Measurements from ENCODE around the gene LBH.

Gene LBH

GRCh38 chr2:30300456-30301221, 69.3 kb downstream of the LBH start:
- H3K4me3 ChIP-seq (ENCODE audit: low read depth in 1 of 2, low read length in 2 of 2) = no peak overlapping the region
- DNase-seq = no peak
- TF ChIP-seq, protein P1, sequence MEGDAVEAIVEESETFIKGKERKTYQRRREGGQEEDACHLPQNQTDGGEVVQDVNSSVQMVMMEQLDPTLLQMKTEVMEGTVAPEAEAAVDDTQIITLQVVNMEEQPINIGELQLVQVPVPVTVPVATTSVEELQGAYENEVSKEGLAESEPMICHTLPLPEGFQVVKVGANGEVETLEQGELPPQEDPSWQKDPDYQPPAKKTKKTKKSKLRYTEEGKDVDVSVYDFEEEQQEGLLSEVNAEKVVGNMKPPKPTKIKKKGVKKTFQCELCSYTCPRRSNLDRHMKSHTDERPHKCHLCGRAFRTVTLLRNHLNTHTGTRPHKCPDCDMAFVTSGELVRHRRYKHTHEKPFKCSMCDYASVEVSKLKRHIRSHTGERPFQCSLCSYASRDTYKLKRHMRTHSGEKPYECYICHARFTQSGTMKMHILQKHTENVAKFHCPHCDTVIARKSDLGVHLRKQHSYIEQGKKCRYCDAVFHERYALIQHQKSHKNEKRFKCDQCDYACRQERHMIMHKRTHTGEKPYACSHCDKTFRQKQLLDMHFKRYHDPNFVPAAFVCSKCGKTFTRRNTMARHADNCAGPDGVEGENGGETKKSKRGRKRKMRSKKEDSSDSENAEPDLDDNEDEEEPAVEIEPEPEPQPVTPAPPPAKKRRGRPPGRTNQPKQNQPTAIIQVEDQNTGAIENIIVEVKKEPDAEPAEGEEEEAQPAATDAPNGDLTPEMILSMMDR (IDR thresholded peaks at IDR 0.05; ENCODE audit: borderline replicate concordance, extremely low read depth, low read length, poor library complexity, severe bottlenecking) = no peak
- TF ChIP-seq EZH2 (IDR thresholded peaks at IDR 0.05; ENCODE audit: borderline replicate concordance, low read depth, low read length, severe bottlenecking) = no peak
- H3K9me3 ChIP-seq (ENCODE audit: insufficient read depth, low read length, severe bottlenecking) = no peaks in the 10 kb centered on the region
- H2AFZ ChIP-seq (ENCODE audit: low read depth, low read length) = no peak overlapping the region
- ATAC-seq (ENCODE audit: insufficient read depth, low read depth) = no peak
- H3K9ac ChIP-seq (ENCODE audit: low read depth, low read length) = no peak overlapping the region
- no peaks in the 10 kb centered on the region for H4K20me1 ChIP-seq (ENCODE audit: insufficient read depth, low read length)
- H3K27ac ChIP-seq (ENCODE audit: low read length) = no peak overlapping the region
- no peaks in the 10 kb centered on the region for H3K4me1 ChIP-seq (ENCODE audit: insufficient read depth, low read length)
- no peaks in the 10 kb centered on the region for H3K27me3 ChIP-seq (ENCODE audit: insufficient read depth, low read length, poor library complexity)
- H3K79me2 ChIP-seq (ENCODE audit: insufficient read depth, low read length) = no peaks in the 10 kb centered on the region
- H3K36me3 ChIP-seq (ENCODE audit: insufficient read depth, low read length) = no peaks in the 10 kb centered on the region
- H3K4me2 ChIP-seq (ENCODE audit: insufficient read depth, low read length) = no peak overlapping the region

DNA sequence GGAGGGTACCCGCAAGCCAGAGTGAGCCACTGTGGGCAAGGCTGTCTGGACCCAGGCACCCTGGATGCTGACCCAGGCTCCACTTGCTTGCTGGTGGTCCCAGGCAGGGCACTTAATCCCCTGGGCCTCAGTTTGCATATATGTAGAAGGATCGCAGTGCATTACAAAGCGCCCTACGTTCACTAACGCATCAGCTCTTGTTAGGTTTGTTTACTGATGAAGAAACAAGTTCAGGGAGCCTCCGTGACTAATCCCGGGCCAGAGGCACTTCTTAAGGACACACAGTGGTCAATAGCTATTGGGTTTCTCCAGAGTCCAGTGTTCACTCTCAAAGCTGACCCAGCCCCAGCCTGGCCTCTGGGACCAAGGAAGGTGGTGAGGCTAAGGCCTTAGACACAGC, 70.2 kb downstream of the LBH start:
- H4K20me1 ChIP-seq (ENCODE audit: insufficient read depth, low read length) = no peaks in the 10 kb centered on the region
- no peak overlapping the region for H3K27ac ChIP-seq (ENCODE audit: low read length)
- H3K27me3 ChIP-seq (ENCODE audit: insufficient read depth, low read length, poor library complexity) = no peaks in the 10 kb centered on the region
- no peaks in the 10 kb centered on the region for H3K4me1 ChIP-seq (ENCODE audit: insufficient read depth, low read length)
- no peak overlapping the region for H3K4me3 ChIP-seq (ENCODE audit: low read depth in 1 of 2, low read length in 2 of 2)
- TF ChIP-seq EZH2 (IDR thresholded peaks at IDR 0.05; ENCODE audit: borderline replicate concordance, low read depth, low read length, severe bottlenecking) = no peak
- TF ChIP-seq, protein P1 (IDR thresholded peaks at IDR 0.05; ENCODE audit: borderline replicate concordance, extremely low read depth, low read length, poor library complexity, severe bottlenecking) = no peak
- H3K79me2 ChIP-seq (ENCODE audit: insufficient read depth, low read length) = no peaks in the 10 kb centered on the region
- DNase-seq (no peak), ATAC-seq (ENCODE audit: insufficient read depth, low read depth) (no peak)
- no peak overlapping the region for H3K9ac ChIP-seq (ENCODE audit: low read depth, low read length)
- no peak overlapping the region for H2AFZ ChIP-seq (ENCODE audit: low read depth, low read length)
- no peaks in the 10 kb centered on the region for H3K36me3 ChIP-seq (ENCODE audit: insufficient read depth, low read length)
- no peaks in the 10 kb centered on the region for H3K9me3 ChIP-seq (ENCODE audit: insufficient read depth, low read length, severe bottlenecking)
- H3K4me2 ChIP-seq (ENCODE audit: insufficient read depth, low read length) = no peak overlapping the region

- no peak overlapping the region for H3K9ac ChIP-seq (ENCODE audit: low read depth, low read length)
- H3K27ac ChIP-seq (ENCODE audit: low read length) = no peak overlapping the region
Observed at GRCh38 chr2:30302566-30302965, 71.2 kb downstream of the LBH start.

More at GRCh38 chr2:30302566-30302965, 71.2 kb downstream of the LBH start:
- no peak overlapping the region for H2AFZ ChIP-seq (ENCODE audit: low read depth, low read length)
- H3K36me3 ChIP-seq (ENCODE audit: insufficient read depth, low read length) = no peaks in the 10 kb centered on the region
- no peaks in the 10 kb centered on the region for H3K9me3 ChIP-seq (ENCODE audit: insufficient read depth, low read length, severe bottlenecking)
- H3K4me1 ChIP-seq (ENCODE audit: insufficient read depth, low read length) = no peaks in the 10 kb centered on the region
- H3K4me3 ChIP-seq (ENCODE audit: low read depth in 1 of 2, low read length in 2 of 2) = no peak overlapping the region
- H3K79me2 ChIP-seq (ENCODE audit: insufficient read depth, low read length) = no peaks in the 10 kb centered on the region
- no peak for TF ChIP-seq EZH2 (IDR thresholded peaks at IDR 0.05; ENCODE audit: borderline replicate concordance, low read depth, low read length, severe bottlenecking)
- TF ChIP-seq, protein P1 (IDR thresholded peaks at IDR 0.05; ENCODE audit: borderline replicate concordance, extremely low read depth, low read length, poor library complexity, severe bottlenecking) = no peak
- H3K27me3 ChIP-seq (ENCODE audit: insufficient read depth, low read length, poor library complexity) = no peaks in the 10 kb centered on the region
- H4K20me1 ChIP-seq (ENCODE audit: insufficient read depth, low read length) = no peaks in the 10 kb centered on the region
- H3K4me2 ChIP-seq (ENCODE audit: insufficient read depth, low read length) = no peak overlapping the region
- ATAC-seq (ENCODE audit: insufficient read depth, low read depth) (no peak), DNase-seq (no peak)
